Skeletal muscle tissue (tissue), 4 donors: Measurements from ENCODE around the gene CYP2A13. TPM values are rescaled to one million over a fixed set of nuclear protein-coding genes. Genes with fewer than 3 reads are reported as not detected.
"Not testable (repeated sequence)": the region's sequence is repeated elsewhere in the genome, so short reads cannot be mapped to it uniquely, and the experiment has no call there.

Source experiments
- H3K27ac ChIP-seq: one replicate; pipeline ENCODE4 v1.7.0; 2013; ENCODE audit warnings: mild to moderate bottlenecking, low read depth, low read length, inconsistent platforms
- H3K27me3 ChIP-seq, 3 donors: one replicate each; pipeline ENCODE4 v1.7.0; 2013; ENCODE audit warnings: low read length in 3 of 3; ENCODE audit not compliant: control insufficient read depth in 3 of 3, insufficient read depth in 3 of 3
- H3K36me3 ChIP-seq, 3 donors: one replicate each; pipeline ENCODE4 v1.7.0; 2013; ENCODE audit warnings: low read length in 3 of 3; ENCODE audit not compliant: control insufficient read depth in 3 of 3, insufficient read depth in 3 of 3
- H3K4me1 ChIP-seq, 3 donors: one replicate each; pipeline ENCODE4 v1.7.0; 2013; ENCODE audit warnings: low read length in 3 of 3, mild to moderate bottlenecking in 3 of 3; ENCODE audit not compliant: control insufficient read depth in 3 of 3, insufficient read depth in 3 of 3
- H3K4me3 ChIP-seq, 3 donors: one replicate each; pipeline ENCODE4 v1.7.0; 2013; ENCODE audit warnings: low read length in 3 of 3
- H3K9ac ChIP-seq, 3 donors: one replicate each; pipeline ENCODE4 v1.7.0; 2013; ENCODE audit warnings: low read length in 3 of 3, mild to moderate bottlenecking in 3 of 3, moderate library complexity in 2 of 3, low read depth in 1 of 3
- H3K9me3 ChIP-seq, 3 donors: one replicate each; pipeline ENCODE4 v1.7.0; 2013; ENCODE audit warnings: low read length in 3 of 3; ENCODE audit not compliant: control insufficient read depth in 3 of 3
- total RNA-seq: library from RNA; depleted of rRNA; stranded (reverse); fragments of >200 nt; gene quantifications from one replicate; pipeline ENCODE4 v1.2.3, GENCODE V29; 2014
- donor health status: Osteomylitis.

Gene CYP2A13
- total RNA-seq, 1 donor from 2014 or later, result not detected

- Histone ChIP-seq H3K4me1 (no peaks in the 10 kb centered on the region), H3K9me3 (no peaks in the 10 kb centered on the region), H3K9ac (no peak overlapping the region), H3K36me3 (no peaks in the 10 kb centered on the region), H3K27me3 (peaks cover 2 to 12% (median 11%) of the 10 kb centered on the region in 3 donors), H3K27ac (no peak overlapping the region), H3K4me3 (no peak overlapping the region)
These were observed 45.0 kb downstream of the CYP2A13 start for GRCh38 chr19:41133260-41133659.

DNA sequence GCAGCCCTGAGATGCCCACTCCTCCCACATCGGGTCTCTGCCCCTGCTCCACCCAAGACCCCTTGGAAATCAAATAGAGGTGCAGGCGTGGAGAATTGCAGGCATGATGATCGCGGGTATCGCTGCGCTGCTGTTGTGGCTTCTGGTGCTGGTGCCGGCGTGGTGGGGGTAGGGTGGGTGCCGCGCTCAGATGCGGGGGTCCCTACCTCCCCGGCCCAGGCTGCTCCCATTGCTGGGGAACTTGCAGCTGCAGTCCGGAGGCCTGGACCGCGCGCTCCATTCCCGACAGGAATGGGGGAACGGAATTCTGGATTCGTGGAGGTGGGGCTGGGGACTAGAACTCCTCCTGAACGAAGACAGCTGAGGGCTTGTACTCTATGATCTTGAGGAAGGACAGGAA is 46.4 kb downstream of the CYP2A13 start:
- Histone ChIP-seq H3K27ac (no peak overlapping the region), H3K9ac (no peak overlapping the region), H3K36me3 (no peaks in the 10 kb centered on the region), H3K27me3 (peaks cover 2 to 12% (median 11%) of the 10 kb centered on the region in 3 donors), H3K9me3 (no peaks in the 10 kb centered on the region), H3K4me3 (no peak overlapping the region), H3K4me1 (no peaks in the 10 kb centered on the region)

- not testable (repeated sequence) for H3K27ac ChIP-seq
These were observed 47.4 kb downstream of the CYP2A13 start for GRCh38 chr19:41135390-41136384.

DNA sequence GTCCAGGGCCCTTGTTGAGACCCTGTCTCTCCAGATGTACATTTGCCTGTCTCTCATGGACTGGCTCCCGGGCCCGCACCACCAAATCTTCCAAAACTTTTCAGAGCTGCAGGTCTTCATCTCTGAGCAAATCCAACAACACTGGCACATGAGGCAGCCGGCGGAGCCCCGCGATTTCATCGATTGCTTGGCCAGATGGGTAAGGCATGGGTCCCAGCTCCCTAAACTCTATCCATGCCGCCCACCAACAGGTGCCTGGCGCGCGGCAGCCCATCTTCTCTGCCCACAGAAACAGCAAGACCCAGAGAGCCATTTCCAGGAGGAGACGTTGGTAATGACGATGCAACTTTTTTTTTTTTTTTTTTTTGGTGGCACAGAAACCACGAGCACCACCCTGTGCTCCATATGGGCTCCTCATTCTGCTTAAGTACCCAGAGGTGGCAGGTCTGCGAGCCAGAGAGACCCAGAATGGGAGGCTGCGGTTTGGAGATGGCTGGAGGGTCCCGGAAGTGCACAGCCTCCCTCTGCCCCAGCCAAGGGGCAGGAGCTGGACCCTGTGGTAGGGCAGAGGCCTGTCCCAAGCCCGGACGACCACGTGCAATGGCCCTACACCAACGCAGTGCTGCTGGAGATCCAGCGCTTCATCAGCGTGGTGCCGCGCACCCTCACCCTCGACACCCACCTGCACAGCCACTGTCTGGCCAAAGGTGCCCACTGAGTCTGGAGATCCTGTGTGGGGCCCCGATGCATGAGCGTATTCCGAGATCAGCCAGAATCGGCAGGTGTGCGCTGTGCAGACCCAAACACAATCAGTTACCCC is 48.6 kb downstream of the CYP2A13 start:
- no peaks in the 10 kb centered on the region for H3K4me1 ChIP-seq
- no peaks in the 10 kb centered on the region for H3K9me3 ChIP-seq
- H3K36me3 ChIP-seq, result no peaks in the 10 kb centered on the region
- H3K27me3 ChIP-seq, result peaks cover 2 to 12% (median 7%) of the 10 kb centered on the region in 3 donors
- H3K27ac ChIP-seq, result no peak overlapping the region
- H3K9ac ChIP-seq, result no peak overlapping the region
- H3K4me3 ChIP-seq, result no peak overlapping the region

More at GRCh38 chr19:41135390-41136384, 47.4 kb downstream of the CYP2A13 start:
- not testable (repeated sequence) for H3K9me3 ChIP-seq, H3K9ac ChIP-seq, H3K4me1 ChIP-seq, H3K36me3 ChIP-seq
- Histone ChIP-seq H3K4me3 (peak overlapping the region; percentile 49 to 67 (median 56)), H3K27me3 (peaks cover 2 to 12% (median 11%) of the 10 kb centered on the region in 3 donors)

DNA sequence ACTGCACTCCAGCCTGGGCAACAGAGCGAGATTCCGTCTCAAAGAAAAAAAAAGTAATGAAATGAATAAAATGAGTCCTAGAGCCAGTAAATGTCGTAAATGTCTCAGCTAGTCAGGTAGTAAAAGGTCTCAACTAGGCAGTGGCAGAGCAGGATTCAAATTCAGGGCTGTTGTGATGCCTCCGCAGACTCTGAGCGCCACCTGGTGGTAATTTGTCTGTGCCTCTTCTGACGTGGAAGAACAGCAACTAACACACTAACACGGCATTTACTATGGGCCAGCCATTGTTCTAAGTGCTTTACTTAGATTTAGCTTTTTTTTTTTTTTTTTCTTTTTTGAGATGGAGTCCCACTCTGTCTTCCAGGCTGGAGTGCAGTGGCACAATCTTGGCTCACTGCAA is 56.2 kb downstream of the CYP2A13 start:
- H3K9ac ChIP-seq, result no peak overlapping the region
- H3K4me3 ChIP-seq, result no peak overlapping the region
- H3K36me3 ChIP-seq, result no peaks in the 10 kb centered on the region
- H3K27me3 ChIP-seq, result peaks cover 0 to 3% (median 0%) of the 10 kb centered on the region in 3 donors
- no peaks in the 10 kb centered on the region for H3K9me3 ChIP-seq
- no peak overlapping the region for H3K27ac ChIP-seq
- no peaks in the 10 kb centered on the region for H3K4me1 ChIP-seq

Other genes starting within 250 kb of the CYP2A13 start
- gene CYP2A6, start 238.0 kb upstream of the CYP2A13 start, total RNA-seq, result not detected
- gene CYP2A7, start 206.2 kb upstream of the CYP2A13 start, total RNA-seq, result not detected
- gene CYP2B6, start 97.2 kb upstream of the CYP2A13 start, total RNA-seq, result not detected
- gene CYP2F1, start 26.0 kb downstream of the CYP2A13 start, total RNA-seq, result not detected
- 1.6 TPM for gene CYP2S1, start 104.8 kb downstream of the CYP2A13 start, total RNA-seq
- 35.0 TPM for gene AXL, start 130.8 kb downstream of the CYP2A13 start, total RNA-seq
- gene HNRNPUL1, start 175.9 kb downstream of the CYP2A13 start, total RNA-seq, result 68.4 TPM
- gene CCDC97, start 221.7 kb downstream of the CYP2A13 start, total RNA-seq, result 8.9 TPM